NCI-H187 (cell line): Measurements from ENCODE around the gene AMPD2.
"Not testable (repeated sequence)": the region's sequence is repeated elsewhere in the genome, so short reads cannot be mapped to it uniquely, and the experiment has no call there.

Source experiments
- DNase-seq, 2 experiments: peaks; one replicate each; lab custom pipeline; 2025; lab: John Stamatoyannopoulos, UW

Gene AMPD2

DNA sequence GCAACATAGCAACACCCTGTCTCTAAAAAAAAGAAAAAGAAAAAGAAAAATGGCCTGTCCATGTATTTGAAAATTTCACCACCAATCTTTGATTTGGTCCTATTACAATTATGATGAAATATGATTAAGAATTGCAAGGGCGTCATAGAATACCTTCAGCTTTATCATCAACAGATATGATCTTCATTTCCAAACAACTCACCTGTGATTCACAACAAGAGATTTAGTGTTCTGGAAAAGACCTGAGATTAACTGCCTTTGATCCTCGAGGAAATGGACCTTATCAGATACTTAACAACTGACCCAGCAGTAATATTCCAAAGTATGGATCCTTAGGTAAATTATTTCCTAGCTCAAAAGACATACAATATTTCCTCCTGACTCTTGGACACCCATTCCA is 32.8 kb downstream of the AMPD2 start:
- DNase-seq: no peak

DNA sequence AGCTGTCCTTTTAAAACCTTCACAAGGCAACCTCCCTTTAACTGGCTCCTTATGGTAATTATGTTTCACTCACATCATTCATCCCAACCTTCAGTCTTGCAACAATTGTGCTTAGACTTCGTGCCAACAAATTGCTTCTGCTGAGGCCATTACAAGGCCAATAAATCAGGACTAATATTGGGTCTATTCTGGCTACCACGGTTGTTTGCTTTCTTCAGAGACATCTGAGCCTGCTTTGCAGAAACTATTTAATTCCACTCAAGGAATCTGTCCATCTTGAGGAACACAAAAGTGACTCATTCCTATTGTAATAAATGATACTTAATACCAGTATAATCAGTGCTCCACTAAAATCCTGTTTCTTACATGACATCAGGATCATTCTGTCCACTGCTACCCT is 33.7 kb downstream of the AMPD2 start:
- no peak for DNase-seq

DNA sequence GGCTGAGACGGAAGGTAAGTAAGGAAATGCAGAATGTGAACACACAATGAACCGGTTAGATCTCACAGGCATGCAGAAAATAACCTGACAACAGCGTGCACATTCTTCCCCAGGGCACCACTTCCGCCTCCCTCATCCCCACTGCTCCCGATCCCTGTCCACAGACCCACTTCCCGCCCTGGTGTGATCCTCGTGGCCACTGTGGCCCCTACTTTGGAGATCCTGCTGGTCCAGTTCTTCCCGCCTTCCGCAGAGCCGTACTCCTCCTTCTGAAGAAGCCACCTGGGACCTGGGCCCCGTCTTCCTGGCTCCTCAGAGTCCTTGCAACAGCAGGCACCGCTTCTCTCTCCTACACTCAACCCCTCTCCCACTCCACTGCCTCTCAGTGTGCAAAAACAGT is 34.9 kb downstream of the AMPD2 start:
- DNase-seq: no peak

DNA sequence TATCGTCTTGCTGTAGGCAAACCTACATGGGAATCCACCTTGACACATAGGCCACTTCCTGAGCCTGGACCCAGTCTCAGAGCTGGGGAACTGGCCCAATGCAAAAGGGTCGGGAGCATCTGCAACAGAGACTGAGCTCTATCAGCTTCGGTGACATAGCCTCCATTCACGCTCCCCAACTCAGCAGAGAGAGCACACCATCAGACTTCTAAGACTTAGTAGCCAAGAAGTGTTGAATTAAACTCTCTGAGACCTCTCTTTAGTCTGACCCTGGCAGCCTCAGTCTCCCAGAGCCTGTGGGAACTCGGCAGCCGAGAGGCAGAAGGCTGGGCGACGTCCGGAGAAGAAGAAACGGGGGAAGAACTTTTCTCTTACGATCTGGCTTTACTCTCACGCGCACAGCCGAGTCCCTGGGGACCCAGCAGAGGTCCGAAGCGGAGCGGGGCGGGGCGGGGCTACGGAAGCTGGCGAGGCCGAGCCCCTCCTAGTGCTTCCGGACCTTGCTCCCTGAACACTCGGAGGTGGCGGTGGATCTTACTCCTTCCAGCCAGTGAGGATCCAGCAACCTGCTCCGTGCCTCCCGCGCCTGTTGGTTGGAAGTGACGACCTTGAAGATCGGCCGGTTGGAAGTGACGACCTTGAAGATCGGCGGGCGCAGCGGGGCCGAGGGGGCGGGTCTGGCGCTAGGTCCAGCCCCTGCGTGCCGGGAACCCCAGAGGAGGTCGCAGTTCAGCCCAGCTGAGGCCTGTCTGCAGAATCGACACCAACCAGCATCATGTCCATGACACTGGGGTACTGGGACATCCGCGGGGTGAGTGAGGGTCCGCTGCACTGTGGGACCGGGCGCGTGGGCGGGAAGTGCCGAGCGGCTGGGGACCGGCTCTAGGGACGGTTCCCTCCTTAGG is 36.2 kb downstream of the AMPD2 start, which contains the start of gene GSTM4:
Gene GSTM4 (plus strand): TSS at position 485 of the 905 bp plus-strand sequence. CDS start 291 bp downstream, at position 776.
- DNase-seq: peak; percentile 23 to 51

DNA sequence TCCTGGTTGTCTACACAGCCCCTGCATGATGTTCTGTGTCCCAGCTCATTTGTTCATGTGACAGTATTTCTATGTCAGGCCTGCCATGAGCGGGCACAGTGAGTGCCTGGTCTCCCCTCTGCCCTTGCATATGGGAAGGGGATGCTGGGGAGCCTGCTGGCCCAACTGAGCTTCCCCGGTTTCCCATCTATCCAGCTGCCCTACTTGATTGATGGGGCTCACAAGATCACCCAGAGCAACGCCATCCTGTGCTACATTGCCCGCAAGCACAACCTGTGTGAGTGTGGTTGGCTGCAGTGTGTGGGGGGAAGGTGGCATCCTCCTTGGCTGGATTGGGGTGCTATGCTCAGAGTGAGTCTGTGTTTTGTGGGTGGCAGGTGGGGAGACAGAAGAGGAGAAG is 37.8 kb downstream of the AMPD2 start:
- no peak for DNase-seq

DNA sequence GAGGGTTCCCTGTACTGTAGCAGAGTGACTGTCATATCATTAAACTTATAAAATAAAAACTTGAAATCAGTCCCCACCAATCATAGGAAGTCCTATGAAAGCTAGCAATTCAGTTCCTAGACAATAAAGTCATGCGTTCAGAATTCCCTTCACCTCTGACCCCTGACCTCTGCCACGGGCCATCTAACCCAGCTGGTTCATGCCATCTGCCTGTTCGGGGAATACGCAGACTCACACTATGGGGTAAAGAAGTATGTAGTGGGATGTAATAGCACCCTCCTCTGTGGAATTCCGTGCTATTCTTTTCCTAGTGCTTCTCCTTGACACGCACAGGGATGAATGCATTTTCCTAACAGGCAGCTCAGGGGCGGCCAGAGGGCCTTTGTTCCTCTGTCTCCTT is 38.3 kb downstream of the AMPD2 start:
- DNase-seq: no peak

DNA sequence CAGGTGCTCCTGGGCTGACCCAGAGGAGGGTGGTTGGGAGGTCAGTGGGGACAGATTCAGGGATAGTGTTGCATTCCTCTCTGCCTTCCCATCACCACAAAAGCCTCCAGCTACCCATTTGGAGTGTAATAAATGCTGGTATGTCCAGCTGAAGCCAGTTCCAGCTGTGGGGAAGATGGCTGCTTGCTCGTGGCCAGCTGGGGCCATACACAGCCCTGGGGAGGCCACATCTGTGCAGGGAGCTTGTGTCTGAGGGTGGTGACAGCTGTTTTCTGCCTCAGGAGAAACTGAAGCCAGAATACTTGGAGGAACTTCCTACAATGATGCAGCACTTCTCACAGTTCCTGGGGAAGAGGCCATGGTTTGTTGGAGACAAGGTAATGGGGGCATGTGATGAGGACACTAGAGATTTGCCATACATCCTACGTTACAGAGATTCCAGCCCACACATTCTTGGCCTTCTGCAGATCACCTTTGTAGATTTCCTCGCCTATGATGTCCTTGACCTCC is 39.0 kb downstream of the AMPD2 start:
- no peak for DNase-seq

DNA sequence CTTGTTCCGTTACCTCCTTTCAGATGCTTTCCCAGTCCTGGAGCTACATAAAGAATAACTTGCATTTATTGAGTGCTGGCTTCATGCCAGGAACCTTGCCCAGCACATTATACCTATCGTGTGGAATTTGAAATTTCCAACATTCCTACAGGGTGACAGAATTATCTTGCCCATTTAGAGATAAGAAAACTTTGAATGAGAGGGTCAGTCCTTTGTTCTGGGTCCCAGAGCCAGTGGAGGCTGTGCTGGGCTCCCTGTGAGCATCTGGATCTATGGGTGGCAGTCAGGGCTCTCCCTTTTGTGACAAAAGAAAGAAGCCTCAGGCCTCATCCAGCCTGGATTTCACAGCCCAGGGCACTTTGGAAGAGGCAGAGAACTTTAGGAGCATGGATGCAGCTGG is 39.5 kb downstream of the AMPD2 start:
- no peak for DNase-seq

DNA sequence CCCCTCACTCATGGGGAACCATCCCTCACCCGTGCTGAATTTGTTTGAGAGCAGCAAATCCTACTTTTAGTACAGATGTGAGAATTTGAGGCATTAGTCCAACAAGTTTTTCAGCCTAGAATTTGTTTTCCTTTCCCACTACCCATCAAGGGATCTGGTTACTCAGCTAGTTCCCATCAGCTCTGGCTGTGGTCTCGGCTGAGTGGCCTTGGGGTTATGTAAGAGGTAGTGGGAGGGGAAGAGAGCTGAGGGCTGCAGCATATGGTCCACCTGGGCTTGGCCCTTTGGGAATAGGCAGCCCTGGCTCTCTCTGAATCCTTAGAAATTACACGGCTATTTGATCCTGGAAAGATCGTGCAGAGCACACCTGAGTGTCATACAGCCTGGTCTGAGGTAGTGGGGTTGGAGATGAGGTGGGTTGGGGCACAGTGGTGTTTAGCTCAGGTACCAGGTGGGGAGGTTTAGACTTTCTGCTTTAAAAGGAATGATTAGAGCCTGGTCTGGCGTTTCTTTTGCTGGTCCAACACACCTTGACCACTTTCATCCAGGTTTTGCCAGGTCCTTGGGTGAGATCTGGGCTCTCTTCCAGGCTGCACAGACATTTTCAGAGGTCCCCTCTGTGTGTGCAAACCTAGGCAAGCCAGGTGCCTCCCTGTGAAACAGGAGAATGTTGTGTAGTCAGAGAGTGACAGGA is 40.5 kb downstream of the AMPD2 start:
- DNase-seq: peak; percentile 83 to 85

DNA sequence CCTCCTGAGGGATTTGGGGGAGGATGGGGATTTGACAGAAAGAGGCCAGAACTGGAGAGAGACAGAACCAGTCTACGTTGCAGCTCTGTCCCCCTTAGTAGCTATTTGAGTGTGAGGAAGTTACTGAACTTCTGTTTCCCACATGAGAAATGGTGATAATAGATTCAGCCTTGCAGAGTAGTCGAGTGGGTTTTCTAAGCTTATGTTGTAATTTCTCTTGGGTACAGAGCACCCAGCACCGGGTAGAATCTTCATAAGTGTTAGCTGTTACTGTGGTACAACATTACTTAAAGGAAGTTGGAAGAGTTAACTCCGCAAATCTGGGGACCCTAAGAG is 41.0 kb downstream of the AMPD2 start:
- DNase-seq: not testable (repeated sequence)

DNA sequence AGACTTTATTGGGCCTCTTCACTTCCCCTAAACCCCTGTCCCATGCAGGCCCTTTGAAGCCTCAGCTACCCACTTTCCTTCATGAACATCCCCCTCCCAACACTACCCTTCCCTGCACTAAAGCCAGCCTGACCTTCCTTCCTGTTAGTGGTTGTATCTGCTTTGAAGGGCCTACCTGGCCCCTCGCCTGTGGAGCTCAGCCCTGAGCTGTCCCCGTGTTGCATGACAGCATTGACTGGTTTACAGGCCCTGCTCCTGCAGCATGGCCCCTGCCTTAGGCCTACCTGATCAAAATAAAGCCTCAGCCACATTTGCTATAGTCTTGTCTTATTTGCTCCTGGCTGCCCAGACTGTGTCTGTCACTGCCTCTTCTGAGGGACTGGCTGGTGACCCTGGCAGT is 41.8 kb downstream of the AMPD2 start:
- DNase-seq: no peak

DNA sequence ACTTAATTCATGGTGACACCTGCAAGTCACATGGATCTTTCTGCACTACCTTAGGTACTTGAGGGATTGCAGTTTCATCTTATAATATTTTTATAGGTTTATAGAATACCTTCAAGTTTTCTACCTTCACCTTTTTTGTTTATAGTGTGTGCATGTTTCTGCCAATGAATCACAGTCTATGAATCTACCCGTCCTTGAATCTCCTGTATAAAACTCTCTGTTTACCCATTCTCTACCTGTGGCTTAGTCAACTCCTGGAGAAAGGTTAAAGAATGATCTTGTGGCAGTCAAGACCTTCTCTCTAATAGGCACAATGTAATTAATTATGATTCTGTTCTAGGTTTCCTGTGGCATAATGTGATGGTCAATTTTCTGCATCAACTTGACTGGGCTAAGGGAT is 45.0 kb downstream of the AMPD2 start:
- no peak for DNase-seq

DNA sequence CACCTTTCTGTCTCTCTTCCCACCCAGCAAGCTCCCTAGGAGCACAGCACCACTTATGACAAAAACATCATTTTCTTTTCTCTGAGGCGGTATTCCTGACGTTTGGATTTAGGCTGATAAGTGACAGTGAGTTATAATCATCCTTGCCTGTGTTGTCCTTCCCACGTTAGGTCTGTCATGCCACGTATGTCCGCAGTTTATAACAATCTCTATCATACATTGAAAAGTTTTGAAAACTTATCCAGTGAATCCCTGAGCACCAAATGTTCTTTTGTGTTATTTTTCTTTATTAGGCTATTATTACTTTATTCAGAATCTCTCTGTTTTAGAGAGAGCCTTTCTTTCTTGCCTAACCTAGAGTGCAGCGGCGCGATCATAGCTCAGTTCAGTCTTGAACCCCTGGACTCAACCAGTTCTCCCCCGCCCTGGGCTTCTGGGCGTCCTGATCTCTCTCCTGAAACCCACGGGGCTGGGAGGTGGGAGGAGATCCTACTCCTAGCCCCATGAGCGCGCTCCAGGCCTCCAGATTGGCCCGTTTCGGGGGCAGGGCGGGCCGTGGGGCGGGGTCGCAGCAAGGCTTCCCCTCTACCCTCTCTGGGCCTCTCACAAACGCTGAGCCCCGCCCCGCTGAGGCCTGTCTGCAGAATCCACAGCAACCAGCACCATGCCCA is 48.0 kb downstream of the AMPD2 start, which contains the start of gene GSTM2:
Gene GSTM2 (plus strand): TSS at position 606 of the 671 bp plus-strand sequence. CDS start 59 bp downstream, at position 665.
- no peak for DNase-seq

DNA sequence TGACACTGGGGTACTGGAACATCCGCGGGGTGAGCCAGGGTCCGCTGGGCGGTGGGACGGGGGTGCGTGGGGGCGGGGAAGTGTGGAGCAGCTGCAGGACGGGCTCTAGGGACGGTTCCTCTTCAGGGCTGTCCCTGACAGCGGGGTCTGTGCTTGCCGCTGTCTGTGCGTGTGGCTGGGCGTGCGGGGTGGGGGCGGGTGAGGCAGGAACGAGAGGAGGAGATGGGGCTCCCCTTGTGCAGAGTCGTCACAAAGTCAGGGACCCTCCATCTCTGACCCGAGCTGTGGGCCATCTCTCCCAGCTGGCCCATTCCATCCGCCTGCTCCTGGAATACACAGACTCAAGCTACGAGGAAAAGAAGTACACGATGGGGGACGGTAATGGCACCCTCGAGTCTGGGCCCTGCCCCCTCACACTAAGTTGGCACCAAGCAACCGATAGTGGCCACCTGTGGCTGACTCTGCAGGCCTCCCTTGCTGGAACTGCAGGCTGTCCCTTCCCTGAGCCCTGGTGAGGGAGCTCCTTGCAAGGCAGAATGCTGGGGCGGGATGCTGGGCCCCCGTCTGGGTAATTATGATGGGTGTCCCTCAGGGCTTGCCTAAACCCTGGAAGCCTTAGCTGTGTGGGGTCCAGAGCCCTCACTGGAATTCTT is 48.6 kb downstream of the AMPD2 start:
- no peak for DNase-seq

DNA sequence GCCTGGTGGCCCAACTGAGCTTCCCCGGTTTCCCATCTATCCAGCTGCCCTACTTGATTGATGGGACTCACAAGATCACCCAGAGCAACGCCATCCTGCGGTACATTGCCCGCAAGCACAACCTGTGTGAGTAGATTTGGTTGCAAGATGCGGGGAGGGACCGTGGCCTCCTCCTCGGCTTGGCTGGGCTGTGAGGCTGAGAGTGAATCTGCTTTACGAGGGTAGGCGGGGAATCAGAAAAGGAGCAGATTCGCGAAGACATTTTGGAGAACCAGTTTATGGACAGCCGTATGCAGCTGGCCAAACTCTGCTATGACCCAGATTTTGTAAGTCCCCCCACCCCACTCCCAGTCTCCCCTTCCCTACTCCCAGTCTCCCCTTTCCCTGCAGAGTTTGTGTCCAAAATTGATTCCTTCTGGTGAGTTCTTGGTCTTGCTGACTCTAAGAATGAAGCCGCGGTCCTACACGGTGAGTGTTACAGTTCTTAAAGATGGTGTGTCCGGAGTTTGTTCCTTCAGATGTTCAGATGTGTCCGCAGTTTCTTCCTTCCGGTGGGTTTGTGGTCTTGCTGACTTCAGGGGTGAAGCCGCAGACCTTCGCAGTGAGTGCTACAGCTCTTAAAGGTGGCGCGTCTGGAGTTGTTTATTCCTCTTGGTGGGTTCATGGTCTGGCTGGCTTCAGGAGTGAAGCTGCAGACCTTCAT is 49.8 kb downstream of the AMPD2 start:
- no peak for DNase-seq

DNA sequence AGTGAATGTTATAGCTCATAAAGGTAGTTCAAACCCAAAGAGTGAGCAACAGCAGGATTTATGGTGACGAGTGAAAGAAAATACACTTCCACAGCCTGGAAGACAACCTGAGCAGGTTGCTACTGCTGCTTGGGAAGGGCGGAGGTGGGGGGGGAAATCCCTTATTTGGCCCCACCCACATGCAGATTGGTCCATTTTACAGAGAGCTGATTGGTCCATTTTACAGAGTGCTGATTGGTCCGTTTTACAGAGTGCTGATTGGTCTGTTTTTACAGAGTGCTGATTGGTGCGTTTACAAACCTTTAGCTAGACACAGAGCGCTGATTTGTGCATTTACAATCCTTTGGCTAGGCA is 50.3 kb downstream of the AMPD2 start:
- not testable (repeated sequence) for DNase-seq

DNA sequence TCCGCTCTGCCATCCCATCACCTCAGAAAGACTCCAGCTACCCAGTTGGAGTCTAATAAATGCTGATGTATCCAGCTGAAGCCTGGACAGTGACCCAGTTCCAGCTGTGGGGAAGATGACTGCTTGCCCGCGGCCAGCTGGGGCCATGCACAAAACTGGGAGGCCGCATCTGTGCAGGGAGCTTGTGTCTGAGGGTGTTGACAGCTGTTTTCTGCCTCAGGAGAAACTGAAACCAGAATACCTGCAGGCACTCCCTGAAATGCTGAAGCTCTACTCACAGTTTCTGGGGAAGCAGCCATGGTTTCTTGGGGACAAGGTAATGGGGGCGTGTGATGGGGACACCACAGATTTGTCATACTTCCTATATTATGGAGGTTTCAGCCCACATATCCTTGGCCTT is 51.4 kb downstream of the AMPD2 start:
- DNase-seq: no peak

DNA sequence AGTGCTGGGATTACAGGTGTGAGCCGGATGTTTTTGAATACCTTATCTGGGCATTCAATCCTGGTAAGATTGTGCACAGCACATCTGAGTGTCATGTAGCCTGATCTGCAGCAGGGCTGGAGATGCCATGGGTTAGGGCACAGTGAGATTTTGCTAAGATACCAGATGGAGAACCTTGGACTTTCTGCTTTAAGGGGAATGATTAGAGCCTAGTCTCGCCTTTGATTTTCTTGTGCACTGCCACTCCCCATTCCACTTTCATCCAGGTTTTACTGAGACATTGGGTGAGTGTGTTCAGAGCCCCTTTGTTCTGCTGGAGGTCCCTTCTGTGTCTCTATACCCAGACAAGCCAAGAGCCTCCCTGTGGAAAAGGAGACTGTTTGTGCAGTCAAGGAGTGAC is 54.2 kb downstream of the AMPD2 start:
- not testable (repeated sequence) for DNase-seq

DNA sequence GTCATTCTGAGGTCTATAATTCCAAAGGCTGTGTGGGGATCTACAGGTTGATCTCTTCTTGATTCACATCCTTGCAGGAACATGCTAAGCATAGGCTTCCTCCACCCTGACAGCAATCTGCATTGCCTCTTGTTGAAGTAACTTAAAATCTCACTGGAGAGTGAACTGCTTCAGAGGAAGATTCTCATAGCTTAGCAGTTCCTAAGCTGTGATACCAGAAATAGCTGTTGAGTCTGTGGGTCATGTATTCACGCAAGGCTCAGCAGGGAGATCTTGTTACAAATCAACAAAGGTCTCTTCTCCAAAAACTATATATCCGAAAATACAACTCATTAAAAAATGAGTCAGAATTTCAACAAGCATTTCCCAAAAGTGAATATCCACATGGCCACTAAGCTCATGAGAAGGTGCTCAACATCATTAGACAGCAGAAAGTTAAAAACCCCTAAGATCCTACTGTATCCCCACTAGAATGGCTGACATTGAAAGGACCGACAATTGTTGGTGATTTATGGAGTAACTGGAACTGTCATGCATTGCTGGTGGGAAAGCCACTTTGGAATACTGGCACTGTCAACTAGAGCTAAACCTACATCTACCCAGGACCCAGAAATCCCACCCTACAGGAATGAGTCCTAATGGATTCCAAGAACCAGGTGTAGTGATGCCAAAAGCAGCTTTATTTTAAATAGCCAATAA is 57.2 kb downstream of the AMPD2 start:
- not testable (repeated sequence) for DNase-seq

DNA sequence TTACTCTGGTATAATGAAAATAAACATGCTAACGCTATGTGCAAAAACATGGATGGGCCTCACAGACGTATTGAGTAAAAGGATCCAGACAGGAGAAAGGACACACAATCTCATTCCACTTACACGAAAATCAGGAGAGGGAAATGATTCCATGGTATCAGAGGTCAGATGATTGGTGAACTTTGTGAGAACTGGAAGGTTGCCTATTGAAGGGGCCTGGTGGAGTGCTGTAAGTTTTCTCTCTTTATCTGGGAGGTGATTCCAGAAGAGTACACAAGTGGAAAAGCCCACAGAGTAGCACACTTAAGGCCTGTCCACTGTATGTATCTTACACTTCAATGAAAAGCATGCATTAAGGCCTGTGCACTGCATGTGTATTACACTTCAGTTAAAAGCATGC is 57.8 kb downstream of the AMPD2 start:
- no peak for DNase-seq

DNA sequence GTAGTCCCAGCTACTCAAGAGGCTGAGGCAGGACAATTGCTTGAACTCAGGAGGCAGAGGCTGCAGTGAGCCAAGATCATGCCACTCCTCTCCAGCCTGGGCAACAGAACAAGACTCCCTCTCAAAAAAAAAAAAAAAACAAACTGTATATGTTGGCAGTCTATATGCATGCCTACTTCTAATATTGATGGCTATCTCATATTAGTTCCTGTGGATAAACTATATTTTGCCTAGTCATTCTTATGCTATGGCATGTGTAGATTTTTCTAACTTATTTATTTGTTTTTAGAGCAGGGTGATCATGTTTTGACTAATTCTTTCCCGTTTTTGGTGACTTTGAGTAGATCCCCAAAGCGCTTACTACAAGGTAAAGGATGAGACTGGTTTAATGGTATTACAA is 59.0 kb downstream of the AMPD2 start:
- not testable (repeated sequence) for DNase-seq
